ENCODE results near the gene FOXI3. TPM values are rescaled to one million over a fixed set of nuclear protein-coding genes. Genes with fewer than 3 reads are reported as not detected.

Gene FOXI3
- total and polyA plus RNA-seq, 9 of the 15 experiments (the other 6 are each of a cell fraction or from before 2014, with no cell fraction given): not detected

GRCh38 chr2:88451811-88452564 is 505 bp downstream of the FOXI3 start:
- Histone ChIP-seq H3K36me3 (ENCODE audit: control insufficient read depth, insufficient read depth, low read length) (no peaks in the 10 kb centered on the region), H3K4me1 (replicated peaks in 1 of 2; ENCODE audit: control insufficient read depth in 2 of 2, insufficient read depth in 2 of 2, low read length in 2 of 2) (no peaks in the 10 kb centered on the region), H3K9ac (ENCODE audit: insufficient read depth in 1 of 2, low read depth in 2 of 2, low read length in 2 of 2) (no peak overlapping the region), H3K9me1 (ENCODE audit: control insufficient read depth, insufficient read depth, low read length) (no peaks in the 10 kb centered on the region), H4K20me1 (replicated peaks; ENCODE audit: control insufficient read depth, insufficient read depth, low read length) (no peaks in the 10 kb centered on the region), H3K27me3 (ENCODE audit: control insufficient read depth in 2 of 2, insufficient read depth in 2 of 2, low read length in 2 of 2) (peaks cover 18 to 24% of the 10 kb centered on the region in 2 experiments), H3K79me2 (ENCODE audit: control insufficient read depth, insufficient read depth, low read length) (no peaks in the 10 kb centered on the region), H3K4me2 (ENCODE audit: insufficient read depth, low read length) (no peak overlapping the region), H2AFZ (ENCODE audit: low read depth, low read length) (no peak overlapping the region), H3K9me3 (replicated peaks; ENCODE audit: control insufficient read depth, insufficient read depth, low read depth, low read length) (no peaks in the 10 kb centered on the region), H3K4me3 (no peak overlapping the region), H3K27ac (ENCODE audit: extremely low read depth, low read depth, low read length) (no peak overlapping the region)
- in situ Hi-C loops (cut with MboI) (loop anchor here (25.0 kb wide), 1 partner anchor 265 kb away; no protein-coding TSS in a partner anchor), intact Hi-C loops (cut with micrococcal nuclease) (loop anchor here (10.0 kb wide), 1 partner anchor 127 kb away; no protein-coding TSS in a partner anchor)
- 77% methylated on average over 26 of the region's 108 CpGs for WGBS (ENCODE audit: insufficient coverage, low coverage, missing lambda C conversion rate)
- BruUV-seq (replicated peaks): no TSS peak
- CTCF ChIA-PET (ENCODE audit: low intra/inter-chr PET ratio): no interaction called here
- no peak for FAIRE-seq
- no peak for DNase-seq (ENCODE audit: extremely low read depth in 1 of 4, low spot score in 3 of 4)
- no peak for ATAC-seq
- no peak for TF ChIP-seq ZNF197 (CRISPR knock-in tag; IDR thresholded peaks at IDR 0.05; ENCODE audit: low read depth)
- TF ChIP-seq FOXP1 (CRISPR knock-in tag; IDR thresholded peaks at IDR 0.05): no peak
- TF ChIP-seq NONO (IDR thresholded peaks at IDR 0.05; ENCODE audit: low read depth in 2 of 2, low read length in 1 of 2): no peak
- POLR2A ChIA-PET: no interaction called here
